HG02973 (cell line): ENCODE data around the gene OCLN.
"Not testable (repeated sequence)": the region's sequence is repeated elsewhere in the genome, so short reads cannot be mapped to it uniquely, and the experiment has no call there.

ENCODE experiments used
- ATAC-seq: cut with Tn5 transposase; IDR thresholded peaks from one replicate; pipeline ENCODE4 v1.9.1; 2021; ENCODE audit warnings: moderate library complexity; ENCODE audit not compliant: unreplicated experiment

Gene OCLN

DNA sequence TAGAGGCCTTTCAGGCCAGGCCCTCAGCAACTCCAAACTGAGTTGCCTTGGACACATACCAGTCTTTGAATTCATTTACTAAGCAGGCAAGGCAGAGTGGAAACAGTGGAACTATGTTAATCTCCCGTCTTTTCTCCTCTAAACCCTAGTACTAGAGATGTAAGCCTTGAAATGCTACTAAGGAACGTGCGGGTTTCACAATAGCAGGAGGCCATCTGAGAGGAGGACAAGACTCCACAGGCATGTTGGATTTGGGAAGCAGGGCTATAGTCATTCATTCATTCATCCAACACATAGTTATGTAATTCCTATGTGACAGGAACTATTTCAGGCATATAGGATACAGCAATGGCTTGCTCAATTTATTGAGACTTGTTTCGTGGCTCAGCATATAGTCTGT lies 3.3 kb upstream of the OCLN start:
- no peak for ATAC-seq

DNA sequence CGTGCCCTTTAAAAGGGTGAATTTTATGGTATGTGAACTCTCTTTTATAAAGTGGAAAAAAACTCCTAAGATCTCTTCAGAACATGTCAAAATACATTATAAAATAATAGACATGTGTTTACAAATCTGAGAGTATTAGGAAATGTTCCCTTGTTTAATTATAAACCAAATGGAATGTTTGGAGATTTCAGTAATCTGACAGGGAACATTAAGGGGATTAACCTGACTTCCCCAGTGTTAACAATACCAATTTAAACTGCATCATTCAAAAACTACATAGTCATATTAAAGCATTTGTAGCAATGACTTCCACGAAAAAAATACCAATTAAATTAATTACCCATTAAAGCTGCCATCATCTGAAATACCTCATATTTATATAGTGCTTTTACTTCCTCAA lies 1.6 kb upstream of the OCLN start:
- ATAC-seq: no peak

DNA sequence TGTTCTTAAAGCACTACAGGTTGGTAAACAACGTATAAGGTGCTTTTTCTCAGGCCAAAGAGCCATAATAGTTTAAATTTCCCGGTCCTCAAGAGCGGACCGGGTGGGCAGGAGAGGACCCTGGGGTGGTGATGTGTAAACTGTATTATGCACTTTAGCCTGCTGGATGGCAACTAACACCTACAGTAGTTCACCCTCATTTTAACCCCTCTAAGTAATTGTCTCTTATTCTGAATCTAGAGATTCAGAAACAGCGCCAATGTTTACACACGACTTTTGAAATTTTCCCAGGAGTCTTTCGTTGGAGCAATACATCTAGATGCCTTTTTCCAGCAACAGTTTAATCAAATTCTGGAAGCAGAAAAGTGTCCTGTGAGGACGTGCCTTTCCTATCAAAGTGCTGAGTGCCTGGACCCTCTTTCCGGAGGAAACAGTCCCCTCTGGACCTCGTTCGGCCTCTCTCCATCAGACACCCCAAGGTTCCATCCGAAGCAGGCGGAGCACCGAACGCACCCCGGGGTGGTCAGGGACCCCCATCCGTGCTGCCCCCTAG lies 676 bp upstream of the OCLN start:
- ATAC-seq: no peak

DNA sequence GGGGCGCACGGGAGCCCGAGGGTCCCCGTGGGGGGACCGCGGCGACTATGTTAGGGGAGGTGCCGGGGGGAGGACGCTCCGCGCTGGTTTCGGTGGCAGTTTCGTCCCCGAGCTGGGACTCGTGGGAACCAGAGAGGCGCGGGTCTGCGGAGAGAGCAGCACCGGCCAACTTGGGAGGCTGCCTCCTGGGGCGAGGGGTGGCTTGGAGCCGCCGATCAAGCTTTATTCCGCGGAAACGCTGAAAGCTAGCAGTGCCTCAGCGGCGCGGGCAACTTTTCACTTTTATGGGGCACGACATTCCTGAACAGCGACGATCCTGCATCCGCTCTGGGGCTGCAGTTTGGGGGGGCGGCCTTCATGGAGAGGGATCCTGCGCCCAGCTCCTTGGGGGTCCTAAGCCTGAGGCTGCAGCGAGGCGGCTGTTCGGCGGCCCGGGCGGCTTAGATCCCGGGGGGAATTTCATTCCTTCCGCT lies 369 bp downstream of the OCLN start:
- ATAC-seq: peak; percentile 39

DNA sequence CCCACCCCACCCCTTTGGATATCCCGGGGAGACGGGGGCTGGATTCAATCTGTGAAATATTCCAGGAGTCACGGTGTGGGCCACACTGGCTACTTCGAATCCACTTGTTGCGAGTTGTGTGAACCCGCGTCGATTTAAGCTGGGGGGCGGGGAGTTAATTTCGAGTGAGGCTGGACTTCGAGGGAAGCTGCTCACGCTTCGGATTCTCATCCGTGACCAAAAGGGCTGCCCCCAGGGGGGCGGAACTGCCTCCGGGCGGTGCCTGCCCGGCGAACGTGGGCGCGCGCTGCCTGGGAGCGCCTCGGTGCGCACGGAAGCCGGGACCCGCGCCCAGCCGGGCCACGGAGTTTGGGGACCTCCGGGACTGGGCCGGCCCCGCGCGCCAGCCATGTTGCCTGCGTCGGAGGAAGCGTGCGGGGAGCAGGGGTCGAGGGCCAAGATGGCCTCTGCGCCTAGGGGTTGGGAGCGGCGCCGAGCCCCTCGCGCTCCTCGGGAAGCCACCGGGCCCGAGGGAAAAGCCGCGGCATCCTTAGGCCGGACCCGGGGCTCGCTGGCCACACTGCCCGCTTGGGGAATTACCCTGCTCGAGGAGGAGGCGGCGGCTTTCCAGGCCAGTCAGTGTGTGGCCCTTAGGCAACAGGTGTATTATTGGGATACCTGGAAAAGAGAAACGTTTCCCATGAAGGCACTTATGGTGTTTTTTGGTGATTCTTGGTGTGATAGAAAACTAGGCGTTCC lies 975 bp downstream of the OCLN start:
- ATAC-seq: no peak

DNA sequence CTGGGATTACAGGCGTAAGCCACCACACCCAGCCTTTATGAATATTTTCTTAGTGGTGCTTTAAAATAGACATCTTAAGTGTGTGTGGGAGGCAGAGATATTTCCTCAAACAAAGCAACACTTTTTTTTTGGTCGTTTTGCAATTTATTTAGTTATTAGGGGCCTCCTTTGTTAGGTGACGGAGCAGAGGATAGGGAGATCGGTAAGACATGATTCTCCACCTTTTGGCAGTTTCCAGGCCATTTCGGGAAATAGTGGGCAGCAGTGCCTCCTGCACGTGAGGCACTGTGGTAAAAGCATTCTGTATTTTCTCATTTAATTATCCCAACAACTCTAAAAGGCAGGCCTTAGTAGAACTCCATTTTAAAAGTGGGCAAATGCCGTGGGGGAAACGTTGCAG lies 1.9 kb downstream of the OCLN start:
- ATAC-seq: no peak

GRCh38 chr5:69497006-69497520 lies 4.5 kb downstream of the OCLN start:
- no peak for ATAC-seq

GRCh38 chr5:69498384-69498783 lies 5.8 kb downstream of the OCLN start:
- no peak for ATAC-seq

DNA sequence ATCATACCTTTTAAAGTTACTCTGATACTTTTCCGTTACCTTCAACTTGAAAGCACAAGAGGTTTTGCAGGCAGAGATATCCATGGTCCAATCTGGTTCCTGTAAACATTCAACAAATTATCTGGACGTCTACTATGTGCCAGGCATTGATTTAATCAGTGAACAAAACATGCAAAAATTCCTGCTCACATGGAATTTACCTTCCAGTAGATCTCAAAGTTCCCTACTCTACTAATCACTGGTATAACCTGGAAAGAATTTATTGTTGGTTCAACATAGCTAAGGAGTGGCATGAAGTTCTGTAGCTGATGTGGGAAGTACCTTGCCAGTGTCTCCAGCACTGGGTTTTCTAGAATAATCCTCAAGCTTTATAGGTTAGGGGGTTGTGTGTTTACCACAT lies 9.8 kb downstream of the OCLN start:
- no peak for ATAC-seq

GRCh38 chr5:69502767-69503488 lies 10.3 kb downstream of the OCLN start:
- ATAC-seq: no peak

- ATAC-seq: no peak
These were observed 11.4 kb downstream of the OCLN start for GRCh38 chr5:69504036-69504435.

- no peak for ATAC-seq
These were observed 12.7 kb downstream of the OCLN start for GRCh38 chr5:69505306-69505705.

DNA sequence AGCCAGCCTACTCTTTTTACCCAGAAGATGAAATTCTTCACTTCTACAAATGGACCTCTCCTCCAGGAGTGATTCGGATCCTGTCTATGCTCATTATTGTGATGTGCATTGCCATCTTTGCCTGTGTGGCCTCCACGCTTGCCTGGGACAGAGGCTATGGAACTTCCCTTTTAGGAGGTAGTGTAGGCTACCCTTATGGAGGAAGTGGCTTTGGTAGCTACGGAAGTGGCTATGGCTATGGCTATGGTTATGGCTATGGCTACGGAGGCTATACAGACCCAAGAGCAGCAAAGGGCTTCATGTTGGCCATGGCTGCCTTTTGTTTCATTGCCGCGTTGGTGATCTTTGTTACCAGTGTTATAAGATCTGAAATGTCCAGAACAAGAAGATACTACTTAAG lies 16.6 kb downstream of the OCLN start:
- ATAC-seq: no peak

DNA sequence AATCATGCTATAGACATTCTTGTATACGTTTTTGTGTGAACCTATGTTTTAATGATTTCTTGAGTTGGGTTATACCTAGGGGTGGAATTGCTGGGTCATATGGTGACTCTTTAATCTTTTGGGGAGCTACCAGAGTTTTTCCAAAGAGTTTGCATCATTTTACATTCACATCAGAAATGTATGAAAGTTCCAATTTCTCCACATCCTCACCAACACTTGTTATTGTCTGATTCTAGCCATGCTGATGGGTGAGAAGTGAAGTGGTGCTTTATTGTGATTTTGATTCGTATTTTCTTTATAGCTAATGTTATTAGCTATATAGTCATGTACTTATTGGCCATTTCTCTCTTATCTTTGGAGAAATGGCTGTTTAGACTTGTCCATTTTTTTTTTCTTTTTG lies 18.1 kb downstream of the OCLN start:
- ATAC-seq: no peak

DNA sequence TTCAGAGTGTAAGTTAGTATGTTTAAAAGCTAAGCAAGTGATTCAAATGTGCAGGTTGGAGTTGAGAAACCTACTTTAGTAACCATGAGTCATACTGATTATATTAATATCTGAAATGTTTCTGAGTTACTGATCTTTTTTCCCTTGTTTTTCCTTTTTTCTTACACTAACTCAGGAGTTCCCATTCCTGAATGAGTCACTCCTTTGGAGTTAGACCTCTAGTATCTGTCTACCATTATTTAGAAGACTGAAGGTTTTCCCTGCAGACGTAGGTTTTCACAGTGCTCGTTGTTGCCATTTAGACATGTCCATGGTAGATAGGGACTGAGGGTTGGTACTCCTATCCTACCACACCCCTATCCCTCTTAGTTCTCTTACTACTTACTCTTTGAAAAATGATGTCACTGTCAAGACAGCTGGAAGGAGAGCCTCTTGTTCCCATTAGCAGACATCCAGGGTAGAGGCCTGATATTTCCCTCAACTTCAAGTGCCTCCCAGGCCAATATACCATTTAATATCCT lies 20.2 kb downstream of the OCLN start:
- ATAC-seq: no peak

GRCh38 chr5:69515570-69515969 lies 23.0 kb downstream of the OCLN start:
- not testable (repeated sequence) for ATAC-seq

DNA sequence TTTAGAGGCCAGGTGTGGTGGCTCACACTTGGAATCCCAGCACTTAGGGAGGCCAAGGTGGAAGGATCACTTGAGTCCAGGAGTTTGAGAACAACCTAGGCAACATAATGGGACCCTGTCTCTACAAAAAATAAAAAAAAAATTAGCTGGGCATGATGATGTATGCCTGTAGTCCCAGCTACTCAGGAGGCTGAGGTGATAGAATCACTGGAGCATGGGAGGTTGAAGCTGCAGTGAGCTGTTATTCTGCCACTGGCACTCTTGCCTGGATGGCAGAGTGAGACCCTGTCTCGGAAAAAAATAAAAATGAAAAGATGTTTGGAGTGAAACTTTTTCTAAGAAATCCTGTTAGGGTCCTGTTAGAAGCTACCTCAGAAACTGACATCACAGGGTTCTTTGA lies 24.2 kb downstream of the OCLN start:
- no peak for ATAC-seq

DNA sequence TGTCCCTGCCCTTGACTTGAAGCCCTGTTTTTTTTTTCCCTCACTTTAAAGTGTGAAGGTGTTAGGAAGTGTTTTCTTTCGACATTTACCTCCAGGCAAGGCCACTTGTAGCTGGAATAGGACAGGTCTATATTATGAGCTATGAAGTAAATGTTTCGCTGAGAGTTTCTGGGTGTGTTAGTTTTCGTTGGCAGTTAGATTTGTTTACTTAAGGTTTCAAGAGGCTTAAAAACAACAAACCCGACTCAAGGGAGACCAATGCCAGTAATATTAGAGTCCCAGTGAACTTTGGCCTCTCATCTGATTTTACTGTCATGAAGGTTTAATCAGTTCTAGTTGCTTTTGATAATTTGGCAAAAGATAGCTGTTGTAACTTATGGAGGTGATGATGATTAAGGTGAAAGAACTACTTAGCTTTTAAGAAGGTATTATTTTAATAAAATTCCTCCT lies 25.2 kb downstream of the OCLN start:
- no peak for ATAC-seq

DNA sequence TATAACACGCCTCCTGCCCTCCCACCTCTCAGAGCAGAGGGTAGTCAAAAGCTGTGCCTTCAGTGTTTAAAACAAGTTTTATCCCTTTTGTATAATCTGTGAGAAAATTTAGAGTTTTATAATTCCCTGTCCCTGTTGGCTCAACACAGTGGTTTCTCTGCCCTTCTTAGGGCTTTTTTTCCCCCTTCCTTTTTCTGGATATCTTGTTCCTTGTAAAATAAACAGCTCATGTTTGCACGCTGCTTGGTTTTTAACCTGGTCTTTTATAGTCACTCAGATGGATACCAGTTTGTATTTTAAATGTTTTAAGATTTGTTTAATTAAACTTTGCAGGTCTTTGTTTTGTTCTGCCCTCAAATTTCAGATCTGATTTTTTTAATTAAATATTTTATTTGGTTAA lies 26.7 kb downstream of the OCLN start:
- ATAC-seq: no peak

GRCh38 chr5:69522035-69522434 lies 29.4 kb downstream of the OCLN start:
- ATAC-seq: no peak

GRCh38 chr5:69525490-69525889 lies 32.9 kb downstream of the OCLN start:
- ATAC-seq: no peak

DNA sequence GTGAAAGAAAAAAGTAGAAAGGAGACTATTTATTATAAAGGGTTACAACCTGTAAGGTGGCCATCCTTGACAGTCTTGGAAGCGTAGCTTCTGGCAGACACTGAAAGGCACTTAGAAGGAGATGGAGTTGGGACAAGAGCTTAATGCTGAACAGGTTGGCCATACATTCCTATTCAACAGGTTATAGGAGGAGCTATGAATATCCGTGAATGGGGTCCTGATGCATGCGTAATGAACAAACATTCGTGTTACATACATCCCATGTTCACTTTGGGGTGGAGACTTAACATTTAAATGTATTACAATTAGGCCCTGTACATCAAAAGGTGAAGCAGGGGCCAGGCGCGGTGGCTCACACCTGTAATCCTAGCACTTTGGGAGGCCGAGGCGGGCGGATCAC lies 34.1 kb downstream of the OCLN start:
- ATAC-seq: no peak
